Middle frontal gyrus (tissue), 1 donor: ENCODE data around the gene ZBTB7C.

ENCODE experiments used
- DNase-seq: peaks from one replicate; pipeline ENCODE4 v3.0.0-alpha.2; 2015; ENCODE audit warnings: low spot score; ENCODE audit errors: extremely low spot score

The ZBTB7C gene

DNA sequence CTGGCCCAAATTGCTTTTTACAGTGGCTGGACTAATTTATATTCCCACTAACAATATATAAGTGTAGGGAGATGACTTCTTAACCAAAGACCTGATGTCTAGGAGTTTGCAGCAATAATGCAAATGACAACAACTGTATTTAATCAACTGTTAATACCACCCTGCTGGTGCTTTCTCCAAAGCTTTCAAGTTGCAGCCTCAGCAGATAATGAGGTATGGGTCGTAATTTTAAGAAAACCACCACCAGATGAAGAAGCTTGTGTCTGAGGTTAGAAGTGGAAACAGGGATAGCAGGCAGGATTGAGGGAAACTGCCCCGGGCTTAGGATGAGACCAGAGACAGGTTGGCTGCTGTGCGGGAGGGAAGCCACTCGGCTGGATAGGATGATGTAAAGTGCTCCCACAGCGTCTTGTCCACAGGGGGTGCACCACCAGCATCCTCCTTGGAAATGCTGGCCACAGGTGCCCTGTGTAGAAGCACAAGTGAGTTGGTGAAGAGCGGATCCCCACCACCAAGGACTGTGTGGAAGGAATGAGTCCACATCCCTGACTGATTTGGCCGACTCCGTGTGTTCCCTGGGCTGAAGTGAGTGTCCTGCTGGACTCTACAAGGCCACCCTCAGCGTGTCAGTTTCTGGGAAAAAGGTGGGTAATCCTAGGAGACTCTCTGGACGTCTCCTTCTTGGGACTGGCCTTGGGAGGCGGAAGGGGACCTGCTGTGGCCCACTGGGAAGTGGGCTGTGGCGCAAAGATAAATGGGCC is 402.6 kb downstream of the ZBTB7C start:
- DNase-seq: no peak

DNA sequence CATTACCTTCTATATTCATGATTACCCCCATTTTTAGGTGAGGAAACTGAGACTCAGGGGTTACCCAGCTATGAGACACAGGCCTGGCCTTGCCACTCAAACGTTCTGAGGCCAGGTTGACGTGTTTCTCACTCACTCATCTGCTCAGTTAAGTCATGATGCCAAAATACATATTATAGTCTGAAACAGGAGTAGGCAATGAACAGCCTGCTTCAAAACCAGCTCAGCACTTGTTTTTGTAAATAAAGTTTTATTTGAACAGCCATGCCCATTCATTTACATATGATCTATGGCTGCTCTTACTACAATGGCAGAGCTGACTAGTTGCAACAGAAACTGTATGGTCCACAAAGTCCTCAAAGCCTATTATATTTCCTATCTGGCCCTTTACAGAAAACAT is 404.6 kb downstream of the ZBTB7C start:
- no peak for DNase-seq

DNA sequence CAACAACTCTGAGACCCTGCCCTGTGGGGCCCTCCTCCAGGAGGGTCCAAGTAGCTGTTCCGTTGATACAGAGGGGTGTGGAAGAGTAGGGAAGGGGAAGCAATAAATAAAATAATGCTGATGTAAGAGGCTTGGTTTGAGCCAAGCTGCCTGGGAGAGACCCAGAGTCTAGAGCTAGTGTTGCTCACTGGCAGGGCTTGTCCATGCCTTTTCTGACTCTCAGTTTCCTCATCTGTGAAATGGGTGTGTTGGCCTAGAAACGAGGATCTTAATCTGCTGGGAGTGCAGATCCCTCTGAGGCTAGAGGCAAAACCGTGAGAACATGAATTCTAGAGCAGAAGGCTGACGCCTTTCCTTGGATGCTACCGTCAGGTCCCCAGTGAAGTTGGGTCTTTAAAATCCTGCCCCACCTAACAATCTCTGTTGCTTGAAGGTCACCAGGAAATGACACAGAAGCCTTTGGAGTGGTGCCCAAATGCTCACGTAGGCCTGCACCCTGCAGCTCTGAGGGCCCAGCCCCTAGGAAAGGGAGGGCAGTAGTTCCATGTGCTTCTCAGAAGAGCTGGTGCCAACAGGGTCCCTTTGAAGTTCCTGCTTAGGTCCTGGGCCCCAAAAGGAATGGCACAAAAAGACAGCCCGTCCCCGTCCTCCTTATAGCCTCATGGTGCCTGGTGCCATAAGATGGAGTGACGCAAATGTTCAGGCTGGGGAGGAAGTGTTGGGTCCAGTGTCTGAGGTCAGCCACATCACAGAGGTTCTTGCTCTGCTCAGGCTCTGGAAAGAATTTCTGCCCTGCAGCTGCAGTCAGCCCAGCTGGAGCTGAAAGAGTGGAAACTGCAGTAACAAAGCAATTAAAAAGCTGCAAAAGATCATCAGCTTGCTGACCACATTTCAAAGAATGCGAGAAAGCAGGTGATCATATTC is 405.5 kb downstream of the ZBTB7C start:
- no peak for DNase-seq

DNA sequence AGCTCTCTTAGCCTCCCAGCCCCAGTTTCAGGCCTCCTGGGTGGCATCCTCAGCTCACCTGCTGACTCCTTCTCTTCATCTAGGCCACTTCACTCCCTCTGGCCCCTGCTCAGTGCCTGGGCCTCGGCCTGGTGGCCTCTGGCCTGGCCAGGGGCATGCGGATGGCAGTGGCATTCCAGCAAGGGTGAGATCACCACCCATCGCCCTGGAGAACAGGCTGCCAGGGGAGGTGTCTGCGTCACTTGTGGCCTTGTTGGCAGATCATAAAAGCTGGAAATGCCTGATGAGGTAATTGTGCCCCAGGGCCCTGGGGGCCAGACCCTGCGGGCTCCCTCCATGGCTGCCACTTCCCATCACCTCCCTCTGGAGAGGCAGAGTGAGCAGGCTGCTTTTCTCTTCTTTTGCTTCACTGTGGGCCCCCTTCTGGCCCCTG is 406.2 kb downstream of the ZBTB7C start:
- no peak for DNase-seq

DNA sequence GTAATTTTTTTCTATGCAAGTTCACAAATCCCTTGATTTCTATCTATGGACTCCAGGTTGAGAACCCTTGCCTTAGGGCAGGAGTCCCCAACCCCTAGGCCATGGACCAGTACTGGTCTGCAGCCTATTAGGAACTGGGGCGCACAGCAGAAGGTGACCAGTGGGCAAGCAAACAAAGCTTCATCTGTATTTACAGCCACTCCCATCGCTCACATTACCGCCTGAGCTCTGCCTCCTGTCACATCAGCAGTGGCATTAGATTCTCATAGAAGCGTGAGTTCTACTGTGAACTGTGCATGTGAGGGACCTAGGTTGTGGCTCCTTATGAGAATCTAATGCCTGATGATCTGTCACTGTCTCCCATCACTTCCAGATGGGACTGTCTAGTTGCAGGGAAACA is 408.5 kb downstream of the ZBTB7C start:
- DNase-seq: no peak

DNA sequence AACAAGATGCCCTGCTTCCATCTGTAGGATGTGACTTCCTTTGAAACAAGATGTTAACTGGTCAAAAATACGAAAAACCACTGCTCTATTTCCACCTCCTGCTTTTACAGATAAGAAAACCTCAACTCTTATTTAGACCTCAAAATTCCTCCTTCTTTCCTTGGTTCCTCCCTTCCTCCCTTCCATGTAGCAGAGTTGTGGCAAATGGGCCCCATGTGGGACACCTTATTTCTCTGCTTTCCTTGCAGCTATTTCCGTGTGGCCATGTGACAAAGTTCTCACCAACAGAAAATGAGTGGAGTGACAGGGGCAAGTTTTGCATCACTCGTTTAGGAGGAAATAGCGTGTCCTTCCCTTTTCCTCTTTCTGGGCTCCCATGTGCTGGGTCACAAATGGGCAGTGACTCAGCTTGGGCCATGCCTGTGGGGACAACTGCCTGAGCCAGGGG is 409.4 kb downstream of the ZBTB7C start:
- no peak for DNase-seq

DNA sequence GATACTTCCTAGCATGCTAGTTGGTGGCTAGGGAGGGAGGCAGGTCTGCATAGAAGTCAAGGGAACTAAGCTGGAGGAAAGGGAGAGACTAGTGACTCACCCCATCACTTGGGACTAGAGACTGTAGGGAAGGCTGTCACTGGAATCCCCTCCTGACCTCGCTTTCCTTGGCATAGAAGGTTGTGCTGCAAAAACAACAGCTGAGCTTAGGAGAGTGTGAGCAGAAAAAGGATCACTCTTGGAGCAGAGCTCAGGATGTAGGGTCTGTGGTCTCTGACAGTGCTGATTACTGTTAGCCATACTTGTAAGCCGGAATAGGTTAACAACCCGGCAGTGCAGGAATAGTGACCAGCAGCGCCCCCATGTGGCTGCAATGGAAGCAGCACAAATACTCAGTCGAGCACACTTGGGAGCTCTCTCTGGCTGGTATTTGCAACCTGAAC is 411.8 kb downstream of the ZBTB7C start:
- no peak for DNase-seq

DNA sequence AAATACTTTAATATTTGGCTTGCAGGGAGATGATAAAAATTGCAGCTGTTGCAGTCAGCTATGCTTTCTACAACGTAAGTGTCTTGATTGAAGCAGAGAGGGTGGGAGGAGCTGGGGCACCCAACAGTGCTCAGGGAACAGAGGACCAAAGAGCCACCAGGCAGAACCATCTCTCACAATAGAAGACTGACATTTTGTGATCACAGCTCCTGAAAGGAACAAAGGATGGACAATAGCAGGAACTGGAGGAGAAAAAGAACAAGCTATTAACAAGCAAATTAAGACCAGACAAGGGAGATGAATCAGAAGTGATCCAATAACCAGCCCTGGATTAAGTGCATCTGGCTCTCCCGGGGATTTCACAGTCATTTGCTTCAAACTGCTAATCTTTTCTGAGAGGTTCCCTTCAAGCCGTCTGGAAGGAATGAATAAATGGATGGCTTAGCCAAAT is 413.1 kb downstream of the ZBTB7C start:
- DNase-seq: no peak

DNA sequence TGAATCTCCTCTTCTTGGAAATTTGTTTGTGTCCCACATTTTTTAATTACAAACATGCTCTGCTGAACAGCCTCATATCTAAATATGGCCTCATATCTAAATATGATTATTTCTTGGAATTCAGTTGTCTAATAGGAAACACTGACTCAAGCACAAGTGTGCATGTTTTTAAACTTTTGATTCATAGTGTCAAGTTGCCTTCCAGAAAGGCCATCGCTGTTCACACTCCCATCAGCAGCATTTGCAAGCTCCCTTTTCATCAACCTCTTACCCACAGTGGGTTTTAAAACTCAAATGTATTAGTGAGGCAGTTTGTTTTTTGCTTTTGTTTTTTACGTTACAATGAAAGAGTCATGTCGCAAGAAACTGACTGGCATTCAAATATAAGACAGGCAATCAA is 413.5 kb downstream of the ZBTB7C start:
- DNase-seq: no peak

DNA sequence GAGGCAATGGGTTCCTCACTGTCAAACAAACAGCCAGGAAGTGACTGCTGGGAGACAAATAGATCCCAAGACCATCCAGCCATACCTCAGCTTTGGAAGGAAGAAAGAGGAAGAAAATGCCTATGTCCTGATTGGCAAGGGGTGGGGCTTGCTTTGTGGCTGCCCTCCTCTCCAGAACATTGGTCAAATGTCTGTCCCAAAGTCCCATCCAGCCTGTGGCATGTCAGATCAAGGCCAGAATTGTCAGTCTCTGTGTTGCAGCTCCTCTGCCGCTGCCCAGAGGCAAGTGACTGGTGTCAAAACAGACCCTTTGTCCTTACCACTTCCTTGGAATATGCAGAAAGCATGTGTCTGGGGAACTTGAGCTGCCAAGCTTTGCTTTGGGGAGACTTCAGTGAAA is 415.8 kb downstream of the ZBTB7C start:
- no peak for DNase-seq

DNA sequence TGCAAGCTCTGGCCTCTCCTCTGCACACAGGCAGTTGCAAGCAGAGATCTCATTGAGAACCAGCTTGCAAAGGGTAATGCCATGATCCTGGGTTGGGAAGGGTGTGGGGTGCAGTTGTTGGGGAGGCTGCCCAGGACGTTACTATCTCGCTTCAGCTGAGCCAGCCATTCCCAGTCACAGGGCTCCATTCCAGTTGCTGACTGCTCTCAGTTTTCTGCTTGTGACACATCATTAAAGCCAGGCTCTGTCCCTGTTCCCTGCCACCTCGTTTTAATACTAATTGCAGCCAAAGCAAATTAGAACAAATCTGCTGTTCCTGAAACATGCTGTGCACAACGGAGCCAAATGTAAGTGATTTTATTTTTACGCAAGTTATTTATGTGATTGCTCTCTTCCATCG is 416.2 kb downstream of the ZBTB7C start:
- DNase-seq: no peak

DNA sequence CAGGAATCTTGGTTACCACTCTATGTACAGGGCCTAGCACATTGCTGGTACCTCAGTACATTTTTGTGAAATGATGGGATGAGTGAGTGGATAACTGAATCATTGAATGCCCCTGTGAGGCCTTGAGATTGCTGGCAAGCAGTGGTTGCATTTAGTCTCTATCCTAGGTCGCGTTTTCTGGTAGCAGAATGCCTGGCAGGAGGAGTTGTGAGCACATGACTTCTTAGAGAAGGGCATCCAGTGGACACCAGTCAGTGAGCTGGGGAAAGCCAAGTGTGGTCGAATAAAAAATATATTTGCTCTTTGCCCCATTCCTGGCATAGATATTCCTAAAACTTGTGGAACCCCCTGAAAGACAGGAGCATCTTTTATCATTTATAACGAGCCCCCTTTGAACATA is 416.9 kb downstream of the ZBTB7C start:
- no peak for DNase-seq

DNA sequence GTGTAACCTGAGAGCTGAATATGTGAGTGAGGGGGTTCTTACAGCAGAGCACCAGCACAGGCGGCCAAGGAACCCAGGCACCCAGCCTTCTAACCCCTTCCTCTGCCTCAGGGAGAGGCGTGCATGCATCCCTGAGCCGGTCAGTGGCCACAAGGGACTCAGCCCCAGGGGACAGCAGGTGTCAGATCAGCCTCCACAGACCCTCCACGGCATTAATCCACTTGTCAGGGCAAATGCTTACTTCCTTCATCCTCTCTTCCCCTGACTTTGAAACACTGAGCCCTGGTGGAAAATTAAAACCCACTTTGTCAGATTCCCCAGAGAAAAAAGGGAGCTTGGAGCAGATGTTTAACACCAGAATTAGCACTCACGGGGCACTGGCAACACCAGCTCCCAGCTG is 418.2 kb downstream of the ZBTB7C start:
- no peak for DNase-seq

DNA sequence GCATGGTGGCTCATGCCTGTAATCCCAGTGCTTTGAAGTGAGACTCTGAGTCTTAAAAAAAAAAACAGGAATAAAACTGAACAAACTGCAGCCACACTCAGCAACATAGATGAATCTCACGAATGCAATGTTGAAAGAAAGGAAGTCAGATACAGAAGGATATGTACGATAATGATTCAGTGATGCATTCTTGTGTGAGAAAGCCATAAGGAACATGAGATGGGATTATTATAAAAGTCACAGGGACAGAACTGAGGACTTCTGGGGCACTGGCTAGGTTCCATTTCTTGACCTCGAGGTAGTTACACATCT is 421.8 kb downstream of the ZBTB7C start:
- DNase-seq: no peak

DNA sequence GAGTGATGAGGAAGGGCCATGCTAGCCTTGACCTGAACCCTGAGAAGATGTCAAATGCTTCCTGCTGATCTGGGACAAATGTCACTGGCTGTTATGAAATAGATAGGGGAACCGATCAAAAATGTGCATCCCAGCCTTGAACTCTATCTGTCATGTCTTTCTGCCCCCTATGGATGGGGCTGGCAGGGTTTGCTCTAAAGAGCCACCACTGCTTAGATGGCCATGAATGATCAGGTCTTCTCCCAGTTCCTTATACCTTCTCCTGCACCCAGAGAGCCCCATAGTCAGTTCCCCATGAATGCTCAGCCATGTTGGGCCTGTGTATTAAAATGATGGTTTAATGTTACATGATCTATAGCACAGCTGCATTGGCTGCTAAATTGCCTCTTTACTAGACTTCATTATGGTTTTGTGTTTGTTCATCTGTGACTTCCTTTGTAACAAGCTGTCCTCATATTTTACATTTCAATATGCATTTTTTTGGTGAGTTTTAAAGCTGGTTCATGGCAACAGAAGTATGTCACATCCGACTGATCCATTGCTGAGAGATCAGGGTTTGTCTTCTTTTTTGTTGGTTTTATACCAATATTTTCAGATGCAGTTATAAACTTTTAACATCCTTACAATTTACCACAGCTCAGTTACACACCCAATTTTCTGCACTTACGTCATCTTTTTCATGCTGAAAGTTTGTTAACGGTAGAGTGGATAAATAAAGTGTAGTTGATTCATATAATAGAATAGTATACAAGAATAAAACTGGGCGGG is 422.4 kb downstream of the ZBTB7C start:
- DNase-seq: no peak

DNA sequence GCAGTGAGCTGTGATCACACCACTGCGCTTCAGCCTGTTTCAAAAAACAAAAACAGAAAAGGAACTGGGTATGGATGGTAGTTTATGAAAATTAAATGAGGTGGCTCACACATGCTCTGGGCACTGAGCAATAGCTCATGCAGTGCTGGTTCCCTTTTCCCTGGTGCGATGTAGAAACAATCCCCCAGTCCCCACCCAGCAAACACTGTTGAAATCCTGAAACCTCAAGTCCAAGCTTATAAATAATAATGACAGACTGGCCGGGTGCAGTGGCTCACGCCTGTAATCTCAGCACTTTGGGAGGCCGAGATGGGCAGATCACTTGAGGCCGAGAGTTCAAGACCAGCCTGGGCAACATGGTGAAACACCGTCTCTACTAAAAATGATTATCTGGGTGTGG is 423.3 kb downstream of the ZBTB7C start:
- DNase-seq: no peak

DNA sequence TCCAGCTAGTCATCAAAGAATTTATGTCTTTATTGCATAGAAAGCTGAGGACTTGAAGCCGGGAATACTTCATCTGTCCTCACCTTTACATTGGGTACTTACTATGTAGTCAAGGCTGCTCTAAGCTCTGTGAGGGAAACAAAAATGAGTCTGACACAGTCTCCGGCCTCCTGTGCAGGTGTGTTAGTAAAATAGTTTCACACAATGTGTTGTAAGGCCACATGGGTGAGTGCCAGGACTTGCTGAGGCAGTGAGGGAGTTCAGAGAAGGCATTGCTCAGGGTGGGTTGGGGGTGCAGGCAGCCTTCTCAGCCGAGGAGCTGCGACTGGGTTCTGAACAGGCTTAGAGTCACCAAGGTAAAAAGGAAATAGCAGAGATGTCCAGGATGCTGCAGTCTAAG is 424.2 kb downstream of the ZBTB7C start:
- DNase-seq: no peak

DNA sequence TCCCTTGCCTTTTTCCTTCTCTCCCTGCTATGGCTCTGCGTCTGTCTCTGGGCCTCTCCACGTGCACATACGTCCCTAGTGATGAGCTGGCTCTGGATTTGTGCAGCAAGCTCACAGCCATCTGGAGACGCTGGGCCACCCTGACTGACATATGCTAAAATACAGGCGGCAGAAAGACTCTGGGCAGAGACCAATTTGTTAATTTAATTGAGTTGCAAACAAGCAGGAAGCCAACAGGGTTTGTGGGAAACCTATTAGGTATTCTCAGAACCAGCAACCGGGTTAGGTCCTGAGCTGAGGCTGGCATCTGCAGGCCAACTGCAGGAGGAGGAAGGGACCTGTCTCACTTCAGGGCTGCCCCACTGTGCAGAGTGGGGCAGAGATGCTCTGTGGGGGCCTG is 425.2 kb downstream of the ZBTB7C start:
- DNase-seq: no peak

DNA sequence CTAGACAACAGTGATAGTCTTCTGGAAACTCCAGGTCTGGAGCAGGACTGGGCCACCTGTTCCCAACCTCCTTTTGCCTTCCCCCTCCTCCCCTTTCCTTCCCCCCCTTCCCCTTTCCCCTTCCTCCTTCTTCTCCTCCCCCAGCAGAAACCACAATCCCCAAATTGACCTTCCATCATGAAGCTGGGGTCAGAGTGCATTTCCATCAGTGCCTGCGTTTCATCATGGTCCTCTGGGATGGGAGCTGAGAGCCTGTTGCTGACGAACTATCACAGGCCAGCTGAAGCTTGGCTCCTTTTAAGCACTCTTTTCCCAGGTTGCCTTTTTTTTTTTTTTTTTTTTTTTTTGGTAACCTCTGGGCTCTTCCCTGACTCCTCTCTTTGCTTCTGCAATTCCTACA is 426.1 kb downstream of the ZBTB7C start:
- no peak for DNase-seq

DNA sequence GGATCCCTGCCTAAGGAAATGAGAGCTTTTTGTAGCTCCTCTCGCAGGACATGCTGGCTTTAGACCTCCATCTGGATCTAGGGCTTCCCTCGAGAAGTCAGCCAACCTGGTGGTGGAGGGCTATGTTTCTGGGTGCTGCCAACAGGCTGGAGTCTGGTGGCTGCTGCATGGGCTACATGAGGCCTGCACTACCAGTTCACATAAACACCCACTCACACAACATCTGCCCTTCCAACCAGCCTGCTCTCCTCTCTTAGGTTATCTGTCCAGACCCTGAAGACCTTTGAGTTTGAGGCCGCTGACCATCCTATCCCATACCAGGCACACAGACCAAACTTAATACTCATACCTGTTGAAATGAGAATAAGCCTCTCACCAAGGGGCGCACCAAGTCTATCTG is 427.4 kb downstream of the ZBTB7C start:
- DNase-seq: no peak

DNA sequence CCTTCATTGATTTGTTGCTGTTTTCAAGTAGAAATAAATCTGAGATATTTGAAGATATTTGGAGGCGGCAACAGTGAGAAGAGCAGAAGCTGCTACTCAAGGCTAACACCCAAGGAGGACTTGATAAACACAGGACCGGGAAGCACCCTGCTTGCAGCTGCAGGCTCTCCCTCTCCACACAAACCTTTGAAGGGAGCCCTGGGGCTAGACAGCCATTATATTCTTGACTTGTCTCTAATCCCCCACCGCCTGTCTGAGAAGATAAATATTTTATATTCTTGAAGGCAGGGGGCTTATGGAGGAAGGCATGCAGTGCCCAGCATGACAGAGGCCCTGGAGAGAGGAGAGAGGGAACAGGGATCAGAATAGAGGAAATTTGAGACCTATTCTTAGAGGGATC is 427.9 kb downstream of the ZBTB7C start:
- no peak for DNase-seq
